GM04504 (cell line): Measurements from ENCODE around the gene SIAH1.
"Not testable (repeated sequence)": the region's sequence is repeated elsewhere in the genome, so short reads cannot be mapped to it uniquely, and the experiment has no call there.

Source experiments
- DNase-seq: peaks from one replicate; pipeline ENCODE4 v3.0.0-alpha.2; 2012; ENCODE audit warnings: low read depth

The SIAH1 gene

GRCh38 chr16:48393485-48394354, 8.5 kb upstream of the SIAH1 start:
- peak; percentile 52 for DNase-seq

GRCh38 chr16:48392407-48392806, 7.2 kb upstream of the SIAH1 start:
- no peak for DNase-seq

- no peak for DNase-seq
Measured at GRCh38 chr16:48386559-48387312, 1.5 kb upstream of the SIAH1 start.

- peak; percentile 25 for DNase-seq
Measured at GRCh38 chr16:48384520-48385252, 527 bp downstream of the SIAH1 start.

GRCh38 chr16:48383877-48384519, 1.2 kb downstream of the SIAH1 start:
- peak; percentile 39 for DNase-seq

- DNase-seq, result no peak
Measured at GRCh38 chr16:48383009-48383876, 2.0 kb downstream of the SIAH1 start.

GRCh38 chr16:48382131-48382530, 3.1 kb downstream of the SIAH1 start:
- DNase-seq, result no peak

GRCh38 chr16:48381201-48381600, 4.0 kb downstream of the SIAH1 start:
- no peak for DNase-seq

- DNase-seq, result no peak
Measured at GRCh38 chr16:48378836-48379235, 6.4 kb downstream of the SIAH1 start.

GRCh38 chr16:48378276-48378675, 6.9 kb downstream of the SIAH1 start:
- DNase-seq, result no peak

- DNase-seq, result not testable (repeated sequence)
Measured at GRCh38 chr16:48377301-48377700, 7.9 kb downstream of the SIAH1 start.

GRCh38 chr16:48374255-48374654, 11.0 kb downstream of the SIAH1 start:
- no peak for DNase-seq

- DNase-seq, result no peak
Measured at GRCh38 chr16:48373258-48374029, 11.8 kb downstream of the SIAH1 start.

- no peak for DNase-seq
Measured at GRCh38 chr16:48372744-48373143, 12.5 kb downstream of the SIAH1 start.

GRCh38 chr16:48371393-48371780, 13.8 kb downstream of the SIAH1 start:
- no peak for DNase-seq

- DNase-seq, result not testable (repeated sequence)
Measured at GRCh38 chr16:48370668-48371392, 14.4 kb downstream of the SIAH1 start.

GRCh38 chr16:48370229-48370628, 15.0 kb downstream of the SIAH1 start:
- no peak for DNase-seq

GRCh38 chr16:48369765-48370164, 15.4 kb downstream of the SIAH1 start:
- DNase-seq, result no peak

GRCh38 chr16:48367441-48368049, 17.7 kb downstream of the SIAH1 start:
- no peak for DNase-seq
